ENCODE data around the gene SPCS1.

Gene SPCS1

GRCh38 chr3:52752045-52752660, 46.2 kb downstream of the SPCS1 start:
- no peak overlapping the region for H3K4me3 ChIP-seq (ENCODE audit: low read depth, low read length)
- no peak overlapping the region for H3K27ac ChIP-seq (ENCODE audit: extremely low read depth, low read depth, low read length)
- CTCF ChIA-PET = no interaction called here
- no peaks in the 10 kb centered on the region for H3K4me1 ChIP-seq (ENCODE audit: control insufficient read depth, insufficient read depth, low read length)
- no peaks in the 10 kb centered on the region for H3K9me3 ChIP-seq (ENCODE audit: control insufficient read depth, insufficient read depth, low read depth, low read length)
- no peak for TF ChIP-seq ZNF626 (tag by site-specific recombination; IDR thresholded peaks at IDR 0.05)
- TF ChIP-seq, protein P1, sequence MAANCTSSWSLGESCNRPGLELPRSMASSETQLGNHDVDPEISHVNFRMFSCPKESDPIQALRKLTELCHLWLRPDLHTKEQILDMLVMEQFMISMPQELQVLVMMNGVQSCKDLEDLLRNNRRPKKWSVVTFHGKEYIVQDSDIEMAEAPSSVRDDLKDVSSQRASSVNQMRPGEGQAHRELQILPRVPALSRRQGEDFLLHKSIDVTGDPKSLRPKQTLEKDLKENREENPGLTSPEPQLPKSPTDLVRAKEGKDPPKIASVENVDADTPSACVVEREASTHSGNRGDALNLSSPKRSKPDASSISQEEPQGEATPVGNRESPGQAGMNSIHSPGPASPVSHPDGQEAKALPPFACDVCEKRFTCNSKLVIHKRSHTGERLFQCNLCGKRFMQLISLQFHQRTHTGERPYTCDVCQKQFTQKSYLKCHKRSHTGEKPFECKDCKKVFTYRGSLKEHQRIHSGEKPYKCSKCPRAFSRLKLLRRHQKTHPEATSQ (tag by site-specific recombination; IDR thresholded peaks at IDR 0.05) = no peak
- TF ChIP-seq, protein P2, sequence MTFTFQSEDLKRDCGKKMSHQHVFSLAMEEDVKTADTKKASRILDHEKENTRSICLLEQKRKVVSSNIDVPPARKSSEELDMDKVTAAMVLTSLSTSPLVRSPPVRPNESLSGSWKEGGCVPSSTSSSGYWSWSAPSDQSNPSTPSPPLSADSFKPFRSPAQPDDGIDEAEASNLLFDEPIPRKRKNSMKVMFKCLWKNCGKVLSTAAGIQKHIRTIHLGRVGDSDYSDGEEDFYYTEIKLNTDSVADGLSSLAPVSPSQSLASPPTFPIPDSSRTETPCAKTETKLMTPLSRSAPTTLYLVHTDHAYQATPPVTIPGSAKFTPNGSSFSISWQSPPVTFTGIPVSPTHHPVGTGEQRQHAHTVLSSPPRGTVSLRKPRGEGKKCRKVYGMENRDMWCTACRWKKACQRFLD (tag by site-specific recombination; IDR thresholded peaks at IDR 0.05) = no peak
- TF ChIP-seq HOXD13 (CRISPR knock-in tag; IDR thresholded peaks at IDR 0.05; ENCODE audit: borderline replicate concordance) = no peak
- TF ChIP-seq ZIC2 (tag by site-specific recombination; IDR thresholded peaks at IDR 0.05) = no peak
- TF ChIP-seq SP2 (tag by site-specific recombination; IDR thresholded peaks at IDR 0.05) = no peak
- TF ChIP-seq INSM2 (tag by site-specific recombination; IDR thresholded peaks at IDR 0.05) = no peak
- TF ChIP-seq ZNF221 (tag by site-specific recombination; IDR thresholded peaks at IDR 0.05; ENCODE audit: borderline replicate concordance) = no peak
- no peak for TF ChIP-seq PRDM2 (tag by site-specific recombination; IDR thresholded peaks at IDR 0.05; ENCODE audit: borderline replicate concordance)
- no peak for TF ChIP-seq ZSCAN23 (tag by site-specific recombination; IDR thresholded peaks at IDR 0.05)
- TF ChIP-seq ZNF426 (tag by site-specific recombination; IDR thresholded peaks at IDR 0.05) = no peak
- TF ChIP-seq TRIM28 (IDR thresholded peaks at IDR 0.05; ENCODE audit: borderline replicate concordance, low read length) = no peak
- no peak for TF ChIP-seq YY2 (tag by site-specific recombination; IDR thresholded peaks at IDR 0.05)
- TF ChIP-seq ZNF174 (tag by site-specific recombination; IDR thresholded peaks at IDR 0.05) = no peak
- no peak for TF ChIP-seq IKZF3 (tag by site-specific recombination; IDR thresholded peaks at IDR 0.05)
- TF ChIP-seq BCL11A (tag by site-specific recombination; IDR thresholded peaks at IDR 0.05; ENCODE audit: low read depth) = no peak
- no peak for TF ChIP-seq TSHZ1 (tag by site-specific recombination; IDR thresholded peaks at IDR 0.05; ENCODE audit: borderline replicate concordance)
- no peak for TF ChIP-seq MYNN (tag by site-specific recombination; IDR thresholded peaks at IDR 0.05; ENCODE audit: borderline replicate concordance)
- no peak for TF ChIP-seq ZNF621 (tag by site-specific recombination; IDR thresholded peaks at IDR 0.05)
- TF ChIP-seq WT1 (tag by site-specific recombination; IDR thresholded peaks at IDR 0.05) = no peak
- POLR2A ChIA-PET = no interaction called here
- H3K36me3 ChIP-seq (ENCODE audit: control insufficient read depth in 2 of 2, insufficient read depth in 1 of 2, low read length in 2 of 2) = peaks cover 45 to 85% of the 10 kb centered on the region in 2 experiments

All from HEK293 (cell line).